GM10266 (cell line): ENCODE results near the gene C1orf74.

Experiments used
- DNase-seq: peaks from one replicate; pipeline ENCODE4 v3.0.0; 2012; ENCODE audit errors: extremely low spot score
- CTCF ChIP-seq: IDR thresholded peaks from 2 replicates; pipeline ENCODE4 v1.5.1; 2012; ENCODE audit warnings: mild to moderate bottlenecking, low read depth; ENCODE audit not compliant: control insufficient read depth, insufficient read depth; ENCODE audit errors: missing control alignments

Gene C1orf74

GRCh38 chr1:209742409-209743144 is 41.8 kb downstream of the C1orf74 start:
- DNase-seq = no peak
- no peak for TF ChIP-seq CTCF

DNA sequence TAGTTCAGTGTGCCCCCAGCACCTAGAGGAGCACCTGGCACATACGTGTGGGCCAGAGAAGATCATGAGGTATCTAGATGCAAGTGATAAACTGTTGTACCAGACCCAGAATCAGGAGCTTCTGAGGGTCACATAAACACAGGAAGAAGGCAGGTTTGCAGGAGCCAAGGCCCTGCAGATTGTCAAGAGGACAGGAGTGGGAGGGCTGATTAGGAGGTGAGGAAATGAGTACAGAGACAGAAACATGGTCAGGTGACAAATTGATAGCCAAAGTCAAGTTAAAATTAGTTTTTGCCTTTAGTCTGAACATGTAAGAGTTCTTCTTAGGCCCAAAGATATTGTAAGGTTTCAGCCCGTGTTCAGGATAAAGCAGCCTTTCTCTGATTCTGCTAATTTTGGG is 42.5 kb downstream of the C1orf74 start:
- TF ChIP-seq CTCF = no peak
- no peak for DNase-seq

- TF ChIP-seq CTCF = no peak
Measured at GRCh38 chr1:209741193-209741592, 43.2 kb downstream of the C1orf74 start.

DNA sequence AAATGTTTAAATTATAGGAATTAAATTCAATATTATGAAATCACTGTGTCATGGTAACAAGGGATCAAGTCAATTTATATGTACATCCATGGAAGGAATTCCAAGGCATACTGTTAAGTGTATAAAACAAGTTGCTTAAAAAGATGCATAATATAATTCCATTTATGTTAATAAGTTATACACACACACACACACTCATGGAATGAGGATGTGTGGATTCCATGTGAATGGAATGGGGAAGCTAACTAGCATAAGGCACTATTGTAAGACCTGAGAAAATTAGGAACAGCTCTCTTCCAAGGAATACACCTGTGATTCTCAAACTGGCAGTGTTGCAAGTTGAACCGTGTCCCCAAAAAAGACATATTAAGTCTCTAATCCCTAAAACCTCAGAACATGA is 46.1 kb downstream of the C1orf74 start:
- no peak for DNase-seq
- TF ChIP-seq CTCF = no peak

More at GRCh38 chr1:209741193-209741592, 43.2 kb downstream of the C1orf74 start:
- no peak for DNase-seq

- DNase-seq = no peak
- no peak for TF ChIP-seq CTCF
Measured at GRCh38 chr1:209737118-209737505, 47.2 kb downstream of the C1orf74 start.

- no peak for TF ChIP-seq CTCF
- no peak for DNase-seq
Measured at GRCh38 chr1:209736490-209737117, 47.8 kb downstream of the C1orf74 start.

DNA sequence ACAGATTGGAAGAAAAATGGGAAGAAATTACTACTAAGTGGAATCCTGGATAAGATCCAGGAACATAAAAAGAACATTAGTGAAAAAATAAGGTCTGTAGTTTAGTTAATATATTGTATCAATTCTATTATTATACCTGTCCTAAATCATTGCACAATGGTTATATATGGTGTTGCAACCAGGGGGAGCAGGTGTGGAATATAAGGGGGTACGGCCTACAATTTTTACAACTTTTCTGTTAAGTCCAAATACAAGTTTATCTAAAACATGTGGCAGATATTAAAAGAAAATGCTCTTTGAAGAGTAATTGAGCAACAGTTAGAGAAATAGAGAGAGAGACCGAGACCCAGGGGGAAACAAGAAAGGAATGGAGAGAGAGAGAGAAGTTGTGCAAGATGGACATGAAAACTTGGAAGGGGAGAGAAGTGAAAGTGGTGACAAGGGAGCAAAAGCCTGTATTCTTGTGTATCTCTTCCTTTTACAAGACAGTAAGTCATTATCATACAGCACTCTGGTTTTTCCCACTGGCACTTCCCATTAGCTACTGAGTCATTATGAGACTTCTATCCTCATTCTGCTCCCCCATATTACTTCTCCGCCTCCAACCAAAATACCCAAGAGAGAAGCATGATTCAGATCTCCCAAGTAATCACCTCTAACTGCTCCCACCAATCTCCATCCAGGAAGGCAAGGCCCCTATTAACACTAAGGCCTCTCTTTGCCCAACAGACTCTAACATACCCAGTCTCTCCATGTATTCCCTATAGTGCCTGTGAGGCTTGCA is 50.8 kb downstream of the C1orf74 start:
- no peak for TF ChIP-seq CTCF
- no peak for DNase-seq
